Hematopoietic multipotent progenitor cell treated with erythropoietin and hydrocortisone succinate and interleukin-3 and kit ligand, for 17 days (in vitro differentiated cells): Measurements from ENCODE around the gene MYH6.

ENCODE experiments used
- DNase-seq: peaks from one replicate; pipeline ENCODE4 v3.0.0-alpha.2; 2015; ENCODE audit warnings: low spot score

The MYH6 gene

DNA sequence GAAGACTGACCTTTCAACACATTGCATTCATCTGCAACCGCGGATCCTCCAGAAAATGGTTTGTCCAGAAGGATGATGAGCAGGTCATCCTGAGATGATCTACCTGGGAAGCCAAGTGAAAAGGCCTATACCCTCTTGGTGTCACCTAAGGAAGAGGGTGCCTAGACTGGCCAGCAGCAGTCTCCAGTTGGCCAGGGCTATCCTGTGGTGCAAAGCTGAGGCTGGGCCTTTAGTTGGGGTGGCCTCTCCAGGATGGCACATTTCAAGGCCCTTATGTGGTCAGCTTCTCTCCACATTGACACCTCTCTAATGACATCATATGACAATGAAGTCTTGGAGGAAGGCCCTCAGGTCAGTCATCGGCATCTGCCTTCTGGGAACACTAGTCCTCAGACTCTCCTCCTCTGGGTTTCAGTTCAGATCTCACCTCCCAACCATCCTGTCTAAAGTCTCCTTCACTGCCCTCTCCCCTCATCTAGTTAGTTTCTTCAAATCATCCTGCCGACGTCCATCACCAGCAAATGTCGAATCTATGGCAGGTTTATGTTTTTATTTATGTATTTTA is 52.1 kb downstream of the MYH6 start:
- no peak for DNase-seq

DNA sequence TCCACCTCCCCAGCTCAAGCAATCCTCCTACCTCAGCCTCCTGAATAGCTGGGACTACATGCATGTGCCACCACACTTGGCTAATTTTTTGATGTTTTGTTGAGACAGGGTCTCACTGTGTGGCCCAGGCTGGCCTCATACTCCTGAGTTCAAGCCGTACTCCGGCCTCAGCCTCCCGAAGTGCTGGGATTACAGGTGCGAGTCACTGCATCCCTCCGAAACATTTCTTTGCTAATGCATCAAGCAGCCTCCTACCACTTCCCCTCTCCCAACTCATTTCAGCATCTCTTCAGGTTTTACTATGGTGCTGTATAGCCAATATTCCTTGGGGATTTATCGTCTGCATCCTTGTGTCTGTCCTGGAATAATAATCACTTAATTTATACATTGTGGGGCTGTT is 53.1 kb downstream of the MYH6 start:
- no peak for DNase-seq

DNA sequence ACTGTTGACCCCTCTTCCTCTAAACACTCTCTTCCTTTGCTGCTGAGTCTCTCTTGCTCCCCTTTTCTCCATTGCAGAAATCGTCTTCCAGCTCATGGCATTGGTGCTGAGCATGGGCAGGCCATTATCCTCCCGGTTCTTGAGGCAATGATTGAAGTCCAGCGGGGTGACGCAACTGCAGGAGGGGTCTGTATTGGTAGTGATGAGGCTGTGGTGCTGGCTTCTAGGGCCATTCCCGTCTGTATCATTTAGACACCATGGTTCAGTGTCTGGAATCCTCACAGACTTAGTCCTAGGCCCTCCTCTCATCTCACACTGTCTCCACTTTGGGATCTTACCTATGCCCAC is 54.7 kb downstream of the MYH6 start:
- DNase-seq: no peak

GRCh38 chr14:23352506-23353432 is 55.3 kb downstream of the MYH6 start, which contains the start of gene SLC22A17:
Gene SLC22A17 (minus strand): TSS chr14:23352887.
- no peak for DNase-seq

DNA sequence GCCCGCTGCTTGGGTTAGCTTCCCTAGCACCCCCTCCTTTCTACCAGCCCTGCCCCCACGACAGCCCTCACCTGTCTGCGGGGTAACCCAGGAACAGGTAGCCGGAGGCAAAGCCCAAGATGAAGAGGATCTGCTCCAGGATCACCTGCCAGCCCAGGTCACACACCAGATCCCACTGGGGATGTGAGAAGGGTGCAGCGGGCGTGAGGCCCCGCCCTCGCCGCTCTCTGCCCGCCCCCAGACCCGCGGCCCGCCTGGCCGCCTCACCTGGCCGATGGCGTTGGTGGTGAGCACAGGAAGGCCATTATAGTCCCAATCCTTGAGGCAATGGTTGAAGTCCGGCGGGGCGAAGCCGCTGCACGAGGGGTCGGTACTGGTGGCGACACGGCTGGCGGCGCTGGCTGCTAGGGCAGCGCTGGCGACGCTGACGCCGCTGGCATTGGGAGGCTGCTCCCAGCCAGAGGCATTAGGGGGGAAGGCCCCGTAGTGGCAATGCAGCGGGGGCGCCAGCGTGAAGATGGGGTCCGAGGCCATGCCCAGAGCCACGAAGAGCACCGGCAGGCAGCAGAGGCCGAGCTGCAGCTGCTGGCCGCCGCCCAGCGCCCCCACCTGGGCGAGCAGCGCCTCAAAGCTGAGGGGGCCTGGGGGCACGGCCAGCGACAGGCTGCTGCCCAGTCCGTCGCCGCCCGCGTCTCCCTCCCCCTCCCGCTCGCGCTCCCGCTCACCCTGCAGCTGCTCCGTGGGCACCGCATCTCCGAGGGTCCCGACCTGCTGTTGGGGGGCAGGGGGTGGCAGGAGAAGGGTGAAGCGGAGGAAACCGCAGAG is 56.2 kb downstream of the MYH6 start:
- DNase-seq: no peak

DNA sequence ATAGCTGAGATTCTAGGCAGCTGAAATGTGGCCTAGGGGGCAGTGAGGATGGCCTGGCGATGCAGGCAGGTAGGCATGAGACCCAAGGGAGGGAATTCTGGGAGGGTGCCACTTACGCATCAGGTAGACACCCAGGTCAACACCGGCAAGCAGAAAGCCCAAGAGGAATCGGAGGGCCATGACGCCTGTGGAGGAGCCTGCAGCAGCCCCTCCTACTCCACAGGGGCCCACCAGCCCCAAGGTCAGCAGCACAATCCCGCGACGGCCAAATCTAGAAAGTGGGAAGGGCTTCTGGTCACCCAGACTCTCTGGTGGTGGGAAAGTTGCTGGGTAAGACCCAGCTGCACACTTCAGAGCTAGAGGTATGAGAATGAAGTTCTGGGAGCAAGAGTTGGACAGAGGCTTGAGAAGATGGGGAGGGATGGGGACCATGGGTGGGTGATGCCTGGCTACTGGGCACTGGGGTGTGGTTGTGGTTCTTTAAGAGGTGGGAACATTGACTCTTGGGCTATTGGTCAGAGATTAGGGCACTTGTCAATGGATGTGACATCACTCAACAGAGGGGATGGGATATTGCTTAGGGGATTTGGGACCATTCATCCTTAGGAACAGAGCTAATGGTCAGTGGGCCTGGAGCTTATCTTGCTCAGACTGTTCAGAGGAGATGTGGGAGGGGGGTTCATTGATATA is 58.8 kb downstream of the MYH6 start:
- no peak for DNase-seq

DNA sequence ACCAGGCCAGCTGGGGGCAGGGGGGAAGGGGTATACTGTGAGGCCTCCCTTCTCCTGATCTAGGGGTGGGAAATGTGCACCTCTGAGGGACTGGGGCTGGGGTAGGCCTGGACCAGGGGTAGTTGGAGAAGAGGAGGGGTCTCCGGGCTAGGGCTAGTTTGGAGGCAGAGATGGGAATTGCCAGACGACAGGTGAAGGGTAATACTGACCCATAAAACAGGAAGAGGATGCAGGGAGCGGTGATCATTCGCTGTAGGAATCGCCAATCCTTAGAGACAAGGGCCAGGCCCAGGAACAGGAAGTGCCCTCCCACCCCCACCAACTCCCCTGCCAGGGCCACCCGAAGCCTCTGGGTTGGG is 59.8 kb downstream of the MYH6 start:
- DNase-seq: no peak

GRCh38 chr14:23347406-23348296 is 60.4 kb downstream of the MYH6 start:
- DNase-seq: no peak

DNA sequence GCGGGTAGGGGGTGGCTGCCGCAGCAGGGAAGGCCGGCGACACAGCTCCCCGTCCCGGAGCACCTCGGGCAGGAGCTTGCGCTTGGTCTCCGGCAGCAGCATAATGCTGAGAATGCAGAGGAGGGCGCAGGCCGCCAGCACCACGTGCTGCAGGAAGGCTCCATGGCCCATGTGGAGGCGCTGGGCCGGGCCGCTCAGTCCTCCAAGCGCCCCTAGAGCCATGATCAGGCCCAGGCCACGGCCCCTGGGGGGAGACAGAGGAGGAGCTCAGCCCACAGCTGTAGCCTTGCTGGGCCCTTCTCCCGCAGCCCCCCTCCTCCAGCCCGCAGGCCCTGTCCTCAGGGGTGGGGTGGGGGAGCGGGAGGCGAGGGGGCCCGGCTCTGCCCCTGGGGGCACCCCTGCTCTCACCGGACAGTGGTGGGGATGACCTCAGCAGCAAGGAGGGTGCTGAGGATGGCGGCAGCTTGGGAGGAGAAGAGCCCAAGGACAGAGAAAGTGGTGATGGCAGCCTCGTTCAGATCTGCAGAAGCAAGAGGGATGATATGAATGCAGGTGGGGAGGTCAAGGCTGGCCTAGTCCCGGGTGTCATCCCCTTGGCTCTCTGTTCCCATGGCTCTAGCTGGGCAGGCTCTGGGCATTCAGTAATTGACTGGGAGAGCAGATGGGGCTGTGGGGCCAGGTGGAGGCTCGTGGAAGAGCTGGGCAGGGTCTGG is 61.2 kb downstream of the MYH6 start:
- no peak for DNase-seq

GRCh38 chr14:23345987-23346692 is 61.9 kb downstream of the MYH6 start:
- no peak for DNase-seq

- no peak for DNase-seq
Observed at GRCh38 chr14:23344481-23344880, 63.6 kb downstream of the MYH6 start.

- no peak for DNase-seq
Observed at GRCh38 chr14:23339506-23340268, 68.4 kb downstream of the MYH6 start.

GRCh38 chr14:23335623-23336022 is 72.5 kb downstream of the MYH6 start:
- no peak for DNase-seq
